Common myeloid progenitor, CD34-positive (primary cell): ENCODE results near the gene RBKS.
"Not testable (repeated sequence)": the region's sequence is repeated elsewhere in the genome, so short reads cannot be mapped to it uniquely, and the experiment has no call there.

Experiments used
- CTCF ChIA-PET: fragments of 350-600 bp; sonication (Branson Sonifier 250); formaldehyde crosslinking; loops from one replicate; lab custom pipeline; 2021; ENCODE audit warnings: antibody characterized with exemption; lab: Charles Lee
- POLR2A ChIA-PET: fragments of 350-600 bp; sonication (Branson Sonifier 250); formaldehyde crosslinking; loops from one replicate; lab custom pipeline; 2021; ENCODE audit warnings: antibody characterized with exemption; lab: Charles Lee
- DNase-seq, 3 donors: peaks; one replicate each; pipeline versions ENCODE4 v3.0.0 to v3.0.0-alpha.2; 2013
- H3K27ac ChIP-seq, 2 experiments: 1 replicate in 1 of 2; 2 replicates in 1 of 2; pipeline ENCODE4 v1.7.0; 2013; ENCODE audit warnings: inconsistent platforms in 2 of 2, low read length in 2 of 2, mild to moderate bottlenecking in 2 of 2, low read depth in 1 of 2, moderate library complexity in 1 of 2; ENCODE audit not compliant: severe bottlenecking in 2 of 2, insufficient read depth in 1 of 2, poor library complexity in 1 of 2
- H3K27me3 ChIP-seq, 5 experiments: replicated peaks in 2 of 5; 1 replicate in 3 of 5; 2 replicates in 2 of 5; pipeline versions ENCODE4 v1.6.1 to v1.7.0; 2013; ENCODE audit warnings: low read length in 4 of 5, mild to moderate bottlenecking in 2 of 5, moderate library complexity in 2 of 5, inconsistent platforms in 1 of 5; ENCODE audit not compliant: insufficient read depth in 5 of 5, control insufficient read depth in 4 of 5
- H3K36me3 ChIP-seq, 4 experiments: 1 replicate in 2 of 4; 2 replicates in 2 of 4; pipeline versions ENCODE4 v1.6.1 to v1.7.0; 2013; ENCODE audit warnings: low read length in 3 of 4, control low read depth in 1 of 4, mild to moderate bottlenecking in 1 of 4; ENCODE audit not compliant: control insufficient read depth in 4 of 4, insufficient read depth in 4 of 4
- H3K4me1 ChIP-seq, 4 experiments: 1 replicate in 3 of 4; 2 replicates in 1 of 4; pipeline versions ENCODE4 v1.6.1 to v1.7.1; 2013; ENCODE audit warnings: low read length in 3 of 4, mild to moderate bottlenecking in 3 of 4, control low read depth in 1 of 4, inconsistent platforms in 1 of 4, moderate library complexity in 1 of 4; ENCODE audit not compliant: control insufficient read depth in 4 of 4, insufficient read depth in 4 of 4; ENCODE audit errors: control extremely low read depth in 1 of 4
- H3K4me3 ChIP-seq, 7 experiments: 1 replicate in 4 of 7; 2 replicates in 3 of 7; pipeline versions ENCODE4 v1.5.1 to v1.7.0; 2013; ENCODE audit warnings: mild to moderate bottlenecking in 7 of 7, low read length in 6 of 7, moderate library complexity in 6 of 7, inconsistent platforms in 2 of 7, low read depth in 2 of 7, control low read depth in 1 of 7; ENCODE audit not compliant: insufficient read depth in 4 of 7, control insufficient read depth in 1 of 7; ENCODE audit errors: extremely low read depth in 1 of 7
- H3K9me3 ChIP-seq, 5 experiments: 1 replicate in 4 of 5; 2 replicates in 1 of 5; pipeline versions ENCODE4 v1.6.1 to v1.7.1; 2013; ENCODE audit warnings: low read length in 4 of 5, mild to moderate bottlenecking in 2 of 5, inconsistent platforms in 1 of 5, low read depth in 1 of 5, moderate library complexity in 1 of 5; ENCODE audit not compliant: control insufficient read depth in 4 of 5, insufficient read depth in 2 of 5; ENCODE audit errors: control extremely low read depth in 1 of 5
- WGBS: methylation state at CpG from one replicate; pipeline ENCODE4 v1.1.5; 2013; ENCODE audit not compliant: insufficient coverage; 5-methylcytosine and 5-hydroxymethylcytosine counted together

Gene RBKS

DNA sequence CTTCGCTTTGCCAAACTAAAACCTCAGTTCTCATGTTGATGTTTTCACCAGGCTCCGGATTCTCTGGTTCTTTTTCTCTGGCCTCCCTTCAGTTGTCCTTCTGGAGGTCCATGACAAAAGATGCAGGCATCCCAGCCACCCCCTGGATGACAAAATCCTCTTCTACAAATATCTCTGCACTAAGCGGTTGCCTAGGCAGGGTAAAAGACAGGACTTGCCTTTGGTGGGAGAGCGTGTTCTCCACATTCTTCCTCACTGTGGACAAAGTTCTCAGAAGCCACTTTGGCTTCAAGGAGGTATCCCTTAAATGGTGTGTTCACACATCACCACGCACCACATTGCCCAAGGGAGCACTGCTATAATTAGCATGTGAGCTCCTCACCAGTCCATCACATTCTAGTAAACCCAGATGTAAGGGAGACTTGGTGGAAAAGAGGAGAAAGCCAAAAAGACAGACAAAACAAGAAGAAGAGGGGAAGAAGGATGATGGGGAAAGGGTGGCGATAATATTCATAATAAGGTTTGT, 142.3 kb downstream of the RBKS start:
- H3K4me3 ChIP-seq, result no peak overlapping the region
- POLR2A ChIA-PET, result no interaction called here
- no peak for DNase-seq
- H3K36me3 ChIP-seq, result no peaks in the 10 kb centered on the region
- CTCF ChIA-PET, result no interaction called here
- H3K27ac ChIP-seq, result no peak overlapping the region
- no peaks in the 10 kb centered on the region for H3K4me1 ChIP-seq
- 100% methylated on average over 4 of the region's 6 CpGs for WGBS
- H3K9me3 ChIP-seq, result peaks cover 0 to 19% (median 10%) of the 10 kb centered on the region in 5 experiments
- peaks cover 0 to 2% (median 0%) of the 10 kb centered on the region in 5 experiments for H3K27me3 ChIP-seq

DNA sequence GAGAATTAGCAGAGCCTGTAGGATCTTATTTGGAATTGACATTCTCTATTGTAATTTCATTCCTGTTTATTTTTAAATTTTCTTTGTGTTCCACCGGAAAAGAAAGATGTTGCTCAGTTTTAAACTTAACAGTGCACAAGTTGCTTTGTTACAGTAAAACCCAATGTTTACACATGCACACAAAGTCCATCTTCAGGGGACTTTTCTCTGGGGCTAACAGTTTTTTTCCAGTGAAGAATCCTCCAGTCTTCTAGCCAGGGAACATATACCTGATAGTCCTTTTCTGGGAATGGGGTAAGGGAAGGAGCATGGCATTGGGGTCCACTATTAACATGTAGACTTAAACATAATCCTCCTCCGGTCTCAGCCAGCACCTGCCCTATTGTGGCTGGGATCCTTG, 143.9 kb downstream of the RBKS start:
- WGBS, result no CpG with 5 or more reads among the region's 2 CpGs
- Histone ChIP-seq H3K9me3 (peaks cover 0 to 19% (median 10%) of the 10 kb centered on the region in 5 experiments), H3K4me1 (no peaks in the 10 kb centered on the region), H3K36me3 (no peaks in the 10 kb centered on the region), H3K4me3 (no peak overlapping the region), H3K27ac (no peak overlapping the region), H3K27me3 (peaks cover 0 to 2% (median 0%) of the 10 kb centered on the region in 5 experiments)
- ChIA-PET CTCF (no interaction called here), POLR2A (no interaction called here)
- no peak for DNase-seq

DNA sequence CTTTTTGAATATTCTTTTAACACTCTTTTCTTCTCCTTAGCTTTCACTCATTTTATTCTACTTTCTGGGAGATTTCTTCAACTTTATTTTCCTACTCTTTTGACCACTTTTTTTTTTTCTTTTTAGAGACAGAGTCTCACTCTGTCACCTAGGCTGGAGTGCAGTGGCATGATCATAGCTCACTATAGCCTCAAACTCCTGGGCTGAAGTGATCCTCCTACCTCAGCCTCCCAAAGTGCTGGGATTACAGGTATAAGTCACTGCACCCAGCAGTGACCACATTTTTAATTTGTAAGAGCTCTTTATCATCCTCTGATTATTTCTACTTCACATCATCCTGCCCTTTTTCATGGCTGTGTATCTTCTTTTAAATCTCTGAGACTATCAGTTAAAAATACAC, 144.7 kb downstream of the RBKS start:
- POLR2A ChIA-PET, H3K4me1 ChIP-seq, H3K27ac ChIP-seq, H3K36me3 ChIP-seq, DNase-seq, H3K4me3 ChIP-seq, H3K27me3 ChIP-seq: not testable (repeated sequence)
- CTCF ChIA-PET, result interaction anchor here (0.6 to 1.8 kb wide), 2 partner anchors 22 to 709 kb away, joined by 3 read pairs; no protein-coding TSS in a partner anchor
- H3K9me3 ChIP-seq, result peaks cover 0 to 19% (median 10%) of the 10 kb centered on the region in 5 experiments

DNA sequence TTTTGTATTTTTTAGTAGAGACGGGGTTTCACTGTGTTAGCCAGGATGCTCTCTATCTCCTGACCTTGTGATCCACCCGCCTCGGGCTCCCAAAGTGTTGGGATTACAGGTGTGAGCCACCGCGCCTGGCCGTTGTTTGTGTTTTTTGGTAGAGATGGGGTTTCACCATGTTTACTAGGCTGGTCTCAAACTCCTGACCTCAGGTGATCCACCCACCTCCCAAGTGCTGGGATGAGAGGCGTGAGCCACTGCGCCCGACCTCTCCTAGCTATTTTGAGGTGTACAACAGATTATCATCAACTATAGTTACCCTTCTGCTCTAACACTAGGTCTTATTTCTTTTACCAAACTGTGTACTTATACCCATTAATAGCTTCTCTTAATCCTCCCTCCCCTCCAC, 147.6 kb downstream of the RBKS start:
- DNase-seq, result no peak
- Histone ChIP-seq H3K27me3 (no peaks in the 10 kb centered on the region), H3K27ac (no peak overlapping the region), H3K4me1 (peaks cover 0 to 7% (median 3%) of the 10 kb centered on the region in 4 experiments), H3K9me3 (peaks cover 0 to 7% (median 0%) of the 10 kb centered on the region in 5 experiments), H3K4me3 (no peak overlapping the region), H3K36me3 (no peaks in the 10 kb centered on the region)
- ChIA-PET CTCF (interaction anchor here (1.0 to 2.0 kb wide), 3 partner anchors 12 to 31 kb away, joined by 3 to 6 read pairs (median 4); no protein-coding TSS in a partner anchor), POLR2A (no interaction called here)
- WGBS, result 97% methylated on average over 6 of the region's 9 CpGs

DNA sequence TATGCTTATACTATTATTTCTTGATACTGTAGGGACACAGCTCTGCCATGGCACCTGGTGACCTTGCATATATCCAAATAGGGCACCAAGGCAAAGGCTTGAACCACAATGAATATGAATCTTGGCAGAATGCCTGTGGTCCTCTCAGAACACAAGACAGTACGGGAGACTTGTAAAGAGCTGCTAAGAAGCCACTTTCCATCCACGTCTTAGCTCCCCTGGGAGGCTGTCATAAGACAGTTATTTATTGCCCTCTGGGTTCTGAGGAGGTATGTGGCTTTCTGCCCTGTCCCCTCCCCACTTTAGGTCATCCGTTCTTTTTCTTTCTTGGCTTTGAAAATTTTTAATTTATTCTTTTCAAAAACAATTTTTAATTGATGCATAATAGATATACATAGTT, 148.5 kb downstream of the RBKS start:
- Histone ChIP-seq H3K9me3 (peaks cover 0 to 7% (median 0%) of the 10 kb centered on the region in 5 experiments), H3K4me3 (no peak overlapping the region), H3K4me1 (peaks cover 0 to 8% (median 4%) of the 10 kb centered on the region in 4 experiments), H3K27ac (no peak overlapping the region), H3K36me3 (no peaks in the 10 kb centered on the region), H3K27me3 (no peaks in the 10 kb centered on the region)
- no peak for DNase-seq
- WGBS, result 100% methylated on average over 1 of the region's 3 CpGs
- ChIA-PET CTCF (interaction anchor here (0.7 to 1.5 kb wide), 3 partner anchors 10 to 31 kb away, joined by 3 to 4 read pairs (median 3); no protein-coding TSS in a partner anchor), POLR2A (no interaction called here)

DNA sequence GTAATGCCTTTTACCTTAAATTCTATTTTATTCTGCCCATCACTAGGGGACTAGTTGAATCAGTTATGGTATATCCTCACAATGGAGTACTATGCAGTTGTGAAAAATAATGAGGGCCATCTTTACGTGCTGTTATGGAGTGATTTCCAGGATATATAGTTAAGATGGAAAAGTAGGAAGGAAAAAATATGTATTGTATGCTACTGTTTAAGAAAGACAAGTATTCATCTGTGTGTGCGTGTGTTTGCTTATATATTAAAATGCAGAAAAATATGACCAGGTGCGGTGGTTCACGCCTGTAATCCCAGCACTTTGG, 151.2 kb downstream of the RBKS start:
- H3K4me1 ChIP-seq, result peaks cover 0 to 22% (median 15%) of the 10 kb centered on the region in 4 experiments

DNA sequence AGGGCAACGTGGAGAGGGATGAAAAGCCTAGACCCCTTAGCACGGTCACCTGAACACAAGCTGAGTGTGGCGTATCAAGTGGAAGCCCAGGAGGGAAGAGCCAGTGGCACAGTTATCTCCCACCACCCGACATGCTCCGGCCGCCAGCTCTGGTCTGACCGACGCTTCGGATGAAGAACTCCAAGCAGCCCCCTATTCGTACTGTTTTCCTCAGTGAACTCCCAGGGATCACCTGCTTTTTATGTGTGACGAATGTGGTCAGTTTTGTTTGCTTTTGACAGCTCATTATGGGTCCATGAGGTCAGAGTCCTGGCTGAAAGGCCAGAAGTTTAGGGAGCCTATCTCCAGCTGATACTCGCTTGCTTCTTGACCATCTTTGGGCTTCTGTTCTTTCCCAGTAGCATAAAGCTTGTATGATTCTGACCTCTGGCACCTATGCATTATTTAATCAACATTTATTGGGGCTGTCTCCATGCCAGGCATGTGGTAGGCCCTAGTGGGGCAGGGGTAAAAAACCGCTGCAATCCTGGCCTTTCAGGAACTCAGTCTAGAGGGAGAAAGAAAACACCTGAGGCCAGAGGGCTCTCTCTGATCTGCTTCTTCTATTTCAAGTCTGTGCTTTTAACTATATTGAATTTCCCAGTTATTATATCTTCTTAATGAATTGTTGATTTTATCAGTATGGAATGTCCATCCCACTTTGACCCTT, 151.7 kb downstream of the RBKS start:
- WGBS, result over 99% methylated on average over 10 of the region's 13 CpGs
- Histone ChIP-seq H3K4me1 (peaks cover 0 to 22% (median 15%) of the 10 kb centered on the region in 4 experiments), H3K36me3 (no peaks in the 10 kb centered on the region), H3K27ac (no peak overlapping the region), H3K9me3 (peaks cover 0 to 2% (median 0%) of the 10 kb centered on the region in 5 experiments), H3K27me3 (no peaks in the 10 kb centered on the region), H3K4me3 (no peak overlapping the region)
- CTCF ChIA-PET, result interaction anchor here (1.9 to 2.4 kb wide), 2 partner anchors 15 to 35 kb away, joined by 6 to 7 read pairs; no protein-coding TSS in a partner anchor
- POLR2A ChIA-PET, result no interaction called here
- no peak for DNase-seq

More for the DNA sequence above, 151.2 kb downstream of the RBKS start:
- Histone ChIP-seq H3K36me3 (no peaks in the 10 kb centered on the region), H3K27ac (no peak overlapping the region), H3K27me3 (no peaks in the 10 kb centered on the region), H3K4me3 (no peak overlapping the region), H3K9me3 (peaks cover 0 to 2% (median 0%) of the 10 kb centered on the region in 5 experiments)
- ChIA-PET POLR2A (no interaction called here), CTCF (interaction anchor here (1.9 kb wide), 1 partner anchor 35 kb away, joined by 6 read pairs; no protein-coding TSS in a partner anchor)
- no peak for DNase-seq
- 100% methylated on average over 3 of the region's 4 CpGs for WGBS
